Thyroid gland (tissue), 4 donors: Measurements from ENCODE around the gene PAFAH1B1.

ENCODE experiments used
- POLR2A ChIP-seq, 2 donors: fragments of 450-650 bp; IDR thresholded peaks; one replicate each; pipeline ENCODE4 v1.6.1; 2017; ENCODE audit warnings: antibody characterized with exemption in 2 of 2, mild to moderate bottlenecking in 2 of 2, moderate library complexity in 1 of 2
- TF ChIP-seq, protein P1 (sequence below), 6 experiments: fragments of 200-600 bp in 3 of 6; fragments of 450-650 bp in 3 of 6; sonication (generic) in 3 of 6; IDR thresholded peaks; one replicate each; pipeline ENCODE4 v1.5.1; 2016 to 2019; ENCODE audit warnings: antibody characterized with exemption in 6 of 6, mild to moderate bottlenecking in 2 of 6, inconsistent platforms in 1 of 6, moderate library complexity in 1 of 6

DNA sequence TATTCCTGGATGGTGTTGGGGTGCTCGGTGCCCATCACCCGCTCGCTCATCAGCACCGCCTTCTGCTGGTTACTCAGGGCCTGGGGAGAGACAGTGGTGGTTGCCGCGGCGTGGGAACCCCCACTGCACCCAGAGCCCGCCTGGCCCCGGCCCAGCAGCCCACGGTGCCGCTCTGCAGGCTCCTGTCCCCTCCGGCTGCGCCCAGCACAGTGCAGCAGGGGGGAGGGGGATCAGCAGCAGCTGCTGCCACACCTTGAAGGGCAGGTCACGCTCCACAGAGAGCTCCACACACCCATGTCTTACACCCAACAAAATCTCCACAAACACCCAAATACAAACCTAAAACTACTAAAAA lies 99.3 kb downstream of the PAFAH1B1 start:
- TF ChIP-seq, protein P1, sequence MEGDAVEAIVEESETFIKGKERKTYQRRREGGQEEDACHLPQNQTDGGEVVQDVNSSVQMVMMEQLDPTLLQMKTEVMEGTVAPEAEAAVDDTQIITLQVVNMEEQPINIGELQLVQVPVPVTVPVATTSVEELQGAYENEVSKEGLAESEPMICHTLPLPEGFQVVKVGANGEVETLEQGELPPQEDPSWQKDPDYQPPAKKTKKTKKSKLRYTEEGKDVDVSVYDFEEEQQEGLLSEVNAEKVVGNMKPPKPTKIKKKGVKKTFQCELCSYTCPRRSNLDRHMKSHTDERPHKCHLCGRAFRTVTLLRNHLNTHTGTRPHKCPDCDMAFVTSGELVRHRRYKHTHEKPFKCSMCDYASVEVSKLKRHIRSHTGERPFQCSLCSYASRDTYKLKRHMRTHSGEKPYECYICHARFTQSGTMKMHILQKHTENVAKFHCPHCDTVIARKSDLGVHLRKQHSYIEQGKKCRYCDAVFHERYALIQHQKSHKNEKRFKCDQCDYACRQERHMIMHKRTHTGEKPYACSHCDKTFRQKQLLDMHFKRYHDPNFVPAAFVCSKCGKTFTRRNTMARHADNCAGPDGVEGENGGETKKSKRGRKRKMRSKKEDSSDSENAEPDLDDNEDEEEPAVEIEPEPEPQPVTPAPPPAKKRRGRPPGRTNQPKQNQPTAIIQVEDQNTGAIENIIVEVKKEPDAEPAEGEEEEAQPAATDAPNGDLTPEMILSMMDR (IDR thresholded peaks at IDR 0.05), result no peak
- TF ChIP-seq POLR2A (IDR thresholded peaks at IDR 0.05), result no peak
